ENCODE results near the gene DYNLT4. TPM values are rescaled to one million over a fixed set of nuclear protein-coding genes. Genes with fewer than 3 reads are reported as not detected.
"Not testable (repeated sequence)": the region's sequence is repeated elsewhere in the genome, so short reads cannot be mapped to it uniquely, and the experiment has no call there.

Gene DYNLT4
- total RNA-seq, 1 donor from 2014 or later = 0.29 TPM

GRCh38 chr1:44828841-44829440 is 21.8 kb upstream of the DYNLT4 start:
- no peak for DNase-seq (ENCODE audit: extremely low read depth, low read depth, low spot score)

- no peak for DNase-seq (ENCODE audit: extremely low read depth, low read depth, low spot score)
These were observed 21.0 kb upstream of the DYNLT4 start for GRCh38 chr1:44828003-44828651.

GRCh38 chr1:44827197-44828002 is 20.2 kb upstream of the DYNLT4 start:
- DNase-seq (ENCODE audit: extremely low read depth, low read depth, low spot score) = no peak

GRCh38 chr1:44826375-44827196 is 19.4 kb upstream of the DYNLT4 start:
- DNase-seq (ENCODE audit: extremely low read depth, low read depth, low spot score) = no peak

GRCh38 chr1:44824392-44824791 is 17.2 kb upstream of the DYNLT4 start:
- DNase-seq (ENCODE audit: extremely low read depth, low read depth, low spot score) = not testable (repeated sequence)

- no peak for DNase-seq (ENCODE audit: extremely low read depth, low read depth, low spot score)
These were observed 15.9 kb upstream of the DYNLT4 start for GRCh38 chr1:44822981-44823451.

- DNase-seq (ENCODE audit: extremely low read depth, low read depth, low spot score) = no peak
These were observed 15.1 kb upstream of the DYNLT4 start for GRCh38 chr1:44822131-44822701.

- no peak for DNase-seq (ENCODE audit: extremely low read depth, low read depth, low spot score)
These were observed 14.1 kb upstream of the DYNLT4 start for GRCh38 chr1:44821240-44821715.

- DNase-seq (ENCODE audit: extremely low read depth, low read depth, low spot score) = no peak
These were observed 13.4 kb upstream of the DYNLT4 start for GRCh38 chr1:44820328-44821239.

- DNase-seq (ENCODE audit: extremely low read depth, low read depth, low spot score) = no peak
These were observed 12.6 kb upstream of the DYNLT4 start for GRCh38 chr1:44819608-44820327.

- no peak for DNase-seq (ENCODE audit: extremely low read depth, low read depth, low spot score)
These were observed 12.1 kb upstream of the DYNLT4 start for GRCh38 chr1:44819196-44819607.

GRCh38 chr1:44817771-44818495 is 10.8 kb upstream of the DYNLT4 start:
- no peak for DNase-seq (ENCODE audit: extremely low read depth, low read depth, low spot score)

- DNase-seq (ENCODE audit: extremely low read depth, low read depth, low spot score) = no peak
These were observed 10.2 kb upstream of the DYNLT4 start for GRCh38 chr1:44817307-44817706.

- DNase-seq (ENCODE audit: extremely low read depth, low read depth, low spot score) = not testable (repeated sequence)
These were observed 8.8 kb upstream of the DYNLT4 start for GRCh38 chr1:44815926-44816325.

- no peak for DNase-seq (ENCODE audit: extremely low read depth, low read depth, low spot score)
These were observed 5.8 kb upstream of the DYNLT4 start for GRCh38 chr1:44812822-44813543.

GRCh38 chr1:44811234-44811633 is 4.1 kb upstream of the DYNLT4 start:
- no peak for DNase-seq (ENCODE audit: extremely low read depth, low read depth, low spot score)

GRCh38 chr1:44810762-44811105 is 3.6 kb upstream of the DYNLT4 start:
- DNase-seq (ENCODE audit: extremely low read depth, low read depth, low spot score) = not testable (repeated sequence)

All from glomerular endothelial cell (primary cell).